ENCODE results near the gene SGCA. TPM values are rescaled to one million over a fixed set of nuclear protein-coding genes. Genes with fewer than 3 reads are reported as not detected.

Gene SGCA
- total and polyA plus RNA-seq, 2 of the 13 experiments (the other 11 are each of a cell fraction or from before 2014, with no cell fraction given): not detected

DNA sequence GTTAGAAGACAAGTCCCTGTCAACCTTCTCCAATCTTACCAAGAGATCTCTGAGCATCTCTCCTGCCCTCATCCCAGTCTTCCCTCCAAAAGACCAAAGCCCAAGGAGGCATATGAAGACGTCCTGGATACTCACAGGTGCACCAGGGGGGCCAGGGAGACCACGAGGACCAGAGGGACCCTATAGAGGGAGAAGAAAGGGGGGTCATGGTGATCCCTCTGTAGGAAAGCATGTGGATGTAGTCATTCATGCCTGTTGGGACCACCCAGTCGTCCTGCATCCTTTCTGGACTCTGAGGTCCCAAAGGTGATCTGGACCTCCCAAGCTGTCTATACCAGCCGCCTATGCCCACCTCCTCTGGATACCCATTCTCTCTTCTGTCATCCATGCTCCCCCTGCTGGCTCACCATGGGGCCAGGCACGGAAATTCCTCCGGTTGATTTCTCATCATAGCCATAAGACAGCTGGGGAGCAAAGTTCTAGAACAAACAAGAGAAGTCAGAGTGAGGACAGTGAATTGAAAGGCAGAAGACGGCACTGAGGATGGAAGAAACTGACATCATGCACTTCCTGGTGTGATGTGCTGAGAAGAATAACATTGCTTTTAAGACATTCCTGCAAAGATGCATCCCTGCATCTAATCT, 32.3 kb downstream of the SGCA start (continued):
- TF ChIP-seq, protein P1, sequence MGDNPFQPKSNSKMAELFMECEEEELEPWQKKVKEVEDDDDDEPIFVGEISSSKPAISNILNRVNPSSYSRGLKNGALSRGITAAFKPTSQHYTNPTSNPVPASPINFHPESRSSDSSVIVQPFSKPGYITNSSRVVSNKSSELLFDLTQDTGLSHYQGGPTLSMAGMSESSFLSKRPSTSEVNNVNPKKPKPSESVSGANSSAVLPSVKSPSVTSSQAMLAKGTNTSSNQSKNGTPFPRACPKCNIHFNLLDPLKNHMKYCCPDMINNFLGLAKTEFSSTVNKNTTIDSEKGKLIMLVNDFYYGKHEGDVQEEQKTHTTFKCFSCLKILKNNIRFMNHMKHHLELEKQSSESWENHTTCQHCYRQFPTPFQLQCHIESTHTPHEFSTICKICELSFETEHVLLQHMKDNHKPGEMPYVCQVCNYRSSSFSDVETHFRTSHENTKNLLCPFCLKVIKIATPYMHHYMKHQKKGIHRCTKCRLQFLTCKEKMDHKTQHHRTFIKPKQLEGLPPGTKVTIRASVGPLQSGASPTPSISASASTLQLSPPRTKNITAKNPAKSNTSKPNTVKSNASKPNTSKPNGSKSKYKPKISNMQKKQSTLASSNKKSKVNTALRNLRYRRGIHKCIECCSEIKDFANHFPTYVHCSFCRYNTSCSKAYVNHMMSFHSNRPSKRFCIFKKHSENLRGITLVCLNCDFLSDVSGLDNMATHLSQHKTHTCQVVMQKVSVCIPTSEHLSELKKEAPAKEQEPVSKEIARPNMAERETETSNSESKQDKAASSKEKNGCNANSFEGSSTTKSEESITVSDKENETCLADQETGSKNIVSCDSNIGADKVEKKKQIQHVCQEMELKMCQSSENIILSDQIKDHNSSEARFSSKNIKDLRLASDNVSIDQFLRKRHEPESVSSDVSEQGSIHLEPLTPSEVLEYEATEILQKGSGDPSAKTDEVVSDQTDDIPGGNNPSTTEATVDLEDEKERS (CRISPR knock-in tag; IDR thresholded peaks at IDR 0.05): no peak
- TF ChIP-seq XRCC5 (optimal IDR thresholded peaks at IDR 0.05; ENCODE audit: low read length): peak; percentile 91

DNA sequence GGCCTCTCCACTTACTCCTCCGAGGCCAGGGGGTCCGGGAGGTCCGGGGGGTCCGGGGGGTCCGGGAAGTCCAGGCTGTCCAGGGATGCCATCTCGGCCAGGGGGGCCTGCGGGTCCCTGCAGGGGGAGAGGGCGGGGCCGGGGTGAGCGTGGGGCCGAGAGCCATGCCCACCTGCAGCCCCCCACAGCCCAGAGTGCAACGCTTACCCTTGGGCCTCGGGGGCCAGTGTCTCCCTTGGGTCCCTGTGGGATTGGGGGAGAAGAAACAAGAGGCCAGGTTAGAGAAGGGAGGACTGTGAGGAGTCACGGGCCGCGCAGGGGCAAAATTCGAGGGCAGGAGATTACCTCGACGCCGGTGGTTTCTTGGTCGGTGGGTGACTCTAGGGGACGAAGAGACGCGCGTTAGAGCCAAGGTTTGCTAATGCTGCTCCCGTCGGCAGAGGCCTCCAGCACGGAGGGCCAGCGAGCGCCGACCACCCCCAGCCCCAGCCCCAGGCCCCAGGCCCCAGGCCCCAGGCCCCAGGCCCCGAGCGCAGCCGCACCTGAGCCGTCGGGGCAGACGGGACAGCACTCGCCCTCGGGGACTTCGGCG, 33.5 kb downstream of the SGCA start:
- H3K36me3 ChIP-seq (replicated peaks in 1 of 2; ENCODE audit: control insufficient read depth in 1 of 2, insufficient read depth in 2 of 2, low read length in 2 of 2): no peaks in the 10 kb centered on the region
- peaks cover 14 to 73% of the 10 kb centered on the region in 2 experiments for H3K27me3 ChIP-seq (ENCODE audit: control insufficient read depth in 1 of 2, insufficient read depth in 2 of 2, low read length in 2 of 2)
- H3K4me1 ChIP-seq (ENCODE audit: insufficient read depth, low read length): 0 out of 2 replicates have a peak, but pooled peaks cover 9% of the 10 kb centered on the region
- POLR2A ChIA-PET: interaction anchor here (1.4 kb wide), 1 partner anchor 21 kb away, joined by 4 read pairs; no protein-coding TSS in a partner anchor
- 62% methylated on average over 41 of the region's 41 CpGs for whole genome bisulfite sequencing (ENCODE audit: low lambda C conversion rate)
- in situ Hi-C loops (cut with HindIII; ENCODE audit: extremely low pct_ligation_motif_present, low pct_unique_long_range_greater_than_20kb) (no loop called here), intact Hi-C loops (cut with micrococcal nuclease; ENCODE audit: unreplicated experiment) (no loop called here)
- FAIRE-seq (no peak), DNase-seq (ENCODE audit: low spot score) (no peak), ATAC-seq (no peak)
- H2AFZ ChIP-seq (ENCODE audit: low read length): no peak overlapping the region
- no peaks in the 10 kb centered on the region for H3K9me3 ChIP-seq (ENCODE audit: low read length)
- TF ChIP-seq GTF2F1 (IDR thresholded peaks at IDR 0.05; ENCODE audit: low read length) (no peak), TRIM24 (CRISPR knock-in tag; IDR thresholded peaks at IDR 0.05) (no peak), SMARCE1 (IDR thresholded peaks at IDR 0.05; ENCODE audit: borderline replicate concordance) (no peak), NFE2L2 (IDR thresholded peaks at IDR 0.05; ENCODE audit: low read length) (no peak), ZNF331 (CRISPR knock-in tag; IDR thresholded peaks at IDR 0.05) (no peak), KDM5B (CRISPR knock-in tag; IDR thresholded peaks at IDR 0.05; ENCODE audit: borderline replicate concordance) (no peak), MED13 (CRISPR knock-in tag; IDR thresholded peaks at IDR 0.05) (no peak), TARDBP (CRISPR knock-in tag; IDR thresholded peaks at IDR 0.05) (no peak), RAD51 (IDR thresholded peaks at IDR 0.05; ENCODE audit: borderline replicate concordance) (no peak)
- TF ChIP-seq, protein P1 (CRISPR knock-in tag; IDR thresholded peaks at IDR 0.05): no peak
- TF ChIP-seq, protein P2, sequence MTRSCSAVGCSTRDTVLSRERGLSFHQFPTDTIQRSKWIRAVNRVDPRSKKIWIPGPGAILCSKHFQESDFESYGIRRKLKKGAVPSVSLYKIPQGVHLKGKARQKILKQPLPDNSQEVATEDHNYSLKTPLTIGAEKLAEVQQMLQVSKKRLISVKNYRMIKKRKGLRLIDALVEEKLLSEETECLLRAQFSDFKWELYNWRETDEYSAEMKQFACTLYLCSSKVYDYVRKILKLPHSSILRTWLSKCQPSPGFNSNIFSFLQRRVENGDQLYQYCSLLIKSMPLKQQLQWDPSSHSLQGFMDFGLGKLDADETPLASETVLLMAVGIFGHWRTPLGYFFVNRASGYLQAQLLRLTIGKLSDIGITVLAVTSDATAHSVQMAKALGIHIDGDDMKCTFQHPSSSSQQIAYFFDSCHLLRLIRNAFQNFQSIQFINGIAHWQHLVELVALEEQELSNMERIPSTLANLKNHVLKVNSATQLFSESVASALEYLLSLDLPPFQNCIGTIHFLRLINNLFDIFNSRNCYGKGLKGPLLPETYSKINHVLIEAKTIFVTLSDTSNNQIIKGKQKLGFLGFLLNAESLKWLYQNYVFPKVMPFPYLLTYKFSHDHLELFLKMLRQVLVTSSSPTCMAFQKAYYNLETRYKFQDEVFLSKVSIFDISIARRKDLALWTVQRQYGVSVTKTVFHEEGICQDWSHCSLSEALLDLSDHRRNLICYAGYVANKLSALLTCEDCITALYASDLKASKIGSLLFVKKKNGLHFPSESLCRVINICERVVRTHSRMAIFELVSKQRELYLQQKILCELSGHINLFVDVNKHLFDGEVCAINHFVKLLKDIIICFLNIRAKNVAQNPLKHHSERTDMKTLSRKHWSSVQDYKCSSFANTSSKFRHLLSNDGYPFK (CRISPR knock-in tag; IDR thresholded peaks at IDR 0.05; ENCODE audit: borderline replicate concordance): no peak
- no peaks in the 10 kb centered on the region for H3K79me2 ChIP-seq (ENCODE audit: insufficient read depth, low read length)
- CTCF ChIA-PET (ENCODE audit: low intra/inter-chr PET ratio, low total read pairs): interaction anchor here (1.6 to 9.4 kb wide), 4 partner anchors 30 to 97 kb away, joined by 7 to 301 read pairs (median 130); partner anchors contain the start of gene TMEM92
- no peak overlapping the region for H3K9ac ChIP-seq (ENCODE audit: insufficient read depth, low read depth, low read length)
- H3K4me2 ChIP-seq (ENCODE audit: low read depth, low read length): no peak overlapping the region
- no peak overlapping the region for H3K27ac ChIP-seq (ENCODE audit: extremely low read length, insufficient read depth, low read length)
- no peak overlapping the region for H3K4me3 ChIP-seq (replicated peaks in 1 of 3; ENCODE audit: insufficient read depth in 1 of 3, low read depth in 2 of 3, low read length in 3 of 3)
- no peaks in the 10 kb centered on the region; the same call in 1 of the 2 replicates for H4K20me1 ChIP-seq (ENCODE audit: insufficient read depth, low read length)
- no TSS peak for BruUV-seq (replicated peaks)
